Body of pancreas (tissue), 4 donors: ENCODE data around the gene CLIP2. TPM values are rescaled to one million over a fixed set of nuclear protein-coding genes. Genes with fewer than 3 reads are reported as not detected.
"Not testable (repeated sequence)": the region's sequence is repeated elsewhere in the genome, so short reads cannot be mapped to it uniquely, and the experiment has no call there.

Source experiments
- ATAC-seq: fragments of 150-250 bp; one replicate; pipeline ENCODE4 v1.9.1; 2016
- DNase-seq, 4 donors: peaks; one replicate each; pipeline ENCODE4 v3.0.0-alpha.2; 2019
- H3K27ac ChIP-seq, 4 donors: fragments of 200-600 bp; sonication (generic); 1 replicate in 3 of 4; 2 replicates in 1 of 4; pipeline versions ENCODE4 v1.5.1 to v1.6.1; 2016 to 2019; ENCODE audit warnings: mild to moderate bottlenecking in 1 of 4, mixed read lengths in 1 of 4, moderate library complexity in 1 of 4
- H3K27me3 ChIP-seq, 2 donors: fragments of 200-600 bp; sonication (generic); one replicate each; pipeline ENCODE4 v1.6.0; 2016; ENCODE audit warnings: mild to moderate bottlenecking in 1 of 2
- H3K36me3 ChIP-seq, 2 donors: fragments of 200-600 bp; sonication (generic); replicated peaks in 1 of 2; 2 replicates each; pipeline ENCODE4 v1.5.1; 2016; ENCODE audit warnings: low read depth in 2 of 2; ENCODE audit not compliant: insufficient read depth in 1 of 2
- H3K4me1 ChIP-seq: fragments of 200-600 bp; sonication (generic); one replicate; pipeline ENCODE4 v1.6.0; 2016
- H3K4me3 ChIP-seq, 2 donors: fragments of 200-600 bp; sonication (generic); 1 replicate in 1 of 2; 2 replicates in 1 of 2; pipeline ENCODE4 v1.5.1; 2016 to 2019
- H3K9me3 ChIP-seq, 3 donors: fragments of 200-600 bp; sonication (generic); 1 replicate in 2 of 3; 2 replicates in 1 of 3; pipeline ENCODE4 v1.5.1; 2016
- CTCF ChIP-seq, 7 experiments: fragments of 450-650 bp in 4 of 7; fragments of 200-600 bp in 3 of 7; sonication (generic) in 3 of 7; IDR thresholded peaks; one replicate each; pipeline ENCODE4 v1.5.1; 2016 to 2019; ENCODE audit warnings: antibody characterized with exemption in 7 of 7
- POLR2A ChIP-seq, 3 donors: fragments of 450-650 bp; IDR thresholded peaks; one replicate each; pipeline ENCODE4 v1.6.1; 2016; ENCODE audit warnings: antibody characterized with exemption in 3 of 3, mild to moderate bottlenecking in 2 of 3
- WGBS, 2 donors: methylation state at CpG; one replicate each; pipeline ENCODE4 v1.1.5; 2017; 5-methylcytosine and 5-hydroxymethylcytosine counted together
- intact Hi-C: fragments of 100-400 bp; cut with DNase I; formaldehyde crosslinking; loops from one replicate; pipeline ENCODE4 v1.15.1; 2023
- total RNA-seq, 2 donors: library from RNA; depleted of rRNA; stranded (reverse); fragments of >200 nt; gene quantifications; one replicate each; pipeline ENCODE4 v1.1.0, GENCODE V29; 2016

Gene CLIP2
- total RNA-seq, 2 donors from 2014 or later: 31.6 to 120 TPM

GRCh38 chr7:74380720-74381119, 91.5 kb downstream of the CLIP2 start:
- peak in 3 of 4 donors; percentile 35 to 53 (median 37) for DNase-seq
- Histone ChIP-seq H3K4me1 (peaks cover 38% of the 10 kb centered on the region), H3K36me3 (peaks cover 0 to 2% of the 10 kb centered on the region in 2 donors), H3K27me3 (no peaks in the 10 kb centered on the region), H3K4me3 (no peak overlapping the region), H3K27ac (peak overlapping the region in 3 of 4 donors; percentile 53 to 80 (median 74)), H3K9me3 (no peaks in the 10 kb centered on the region)
- WGBS, 2 donors: 52 to 53% methylated on average over 7 of the region's 7 CpGs
- intact Hi-C loops: no loop called here
- TF ChIP-seq CTCF (IDR thresholded peaks at IDR 0.05) (no peak), POLR2A (IDR thresholded peaks at IDR 0.05) (no peak)
- peak; percentile 61 for ATAC-seq

- intact Hi-C loops: not testable (repeated sequence)
- 66 to 78% methylated on average over 4 of the region's 4 CpGs for whole genome bisulfite sequencing, 2 donors
These were observed 94.9 kb downstream of the CLIP2 start for GRCh38 chr7:74384086-74384485.

GRCh38 chr7:74384854-74385253, 95.6 kb downstream of the CLIP2 start:
- ATAC-seq, intact Hi-C loops: not testable (repeated sequence)
- 68 to 79% methylated on average over 8 of the region's 8 CpGs for WGBS, 2 donors

More at GRCh38 chr7:74384086-74384485, 94.9 kb downstream of the CLIP2 start:
- H3K4me1 ChIP-seq: peaks cover 61% of the 10 kb centered on the region
- not testable (repeated sequence) for ATAC-seq, H3K27me3 ChIP-seq, DNase-seq, H3K4me3 ChIP-seq, H3K27ac ChIP-seq, H3K9me3 ChIP-seq, H3K36me3 ChIP-seq

GRCh38 chr7:74387606-74388005, 98.4 kb downstream of the CLIP2 start:
- 26 to 44% methylated on average over 7 to 9 of the region's 9 CpGs for WGBS, 2 donors
- H3K27ac ChIP-seq: peak overlapping the region; percentile 41 to 67 (median 52)
- peaks cover 30% of the 10 kb centered on the region for H3K4me1 ChIP-seq
- no peaks in the 10 kb centered on the region for H3K36me3 ChIP-seq
- peak; percentile 99 for ATAC-seq
- intact Hi-C loops: no loop called here
- H3K4me3 ChIP-seq: no peak overlapping the region
- no peaks in the 10 kb centered on the region for H3K9me3 ChIP-seq
- TF ChIP-seq POLR2A (IDR thresholded peaks at IDR 0.05): no peak
- peak in 1 of 7 experiments; percentile 11 for TF ChIP-seq CTCF (IDR thresholded peaks at IDR 0.05)
- no peaks in the 10 kb centered on the region for H3K27me3 ChIP-seq
- DNase-seq: peak; percentile 87 to 95 (median 92)

More at GRCh38 chr7:74384854-74385253, 95.6 kb downstream of the CLIP2 start:
- H3K4me3 ChIP-seq, H3K27ac ChIP-seq, H3K27me3 ChIP-seq, H3K9me3 ChIP-seq, DNase-seq, H3K36me3 ChIP-seq: not testable (repeated sequence)
- H3K4me1 ChIP-seq: peaks cover 56% of the 10 kb centered on the region

GRCh38 chr7:74388880-74389415, 99.7 kb downstream of the CLIP2 start:
- Histone ChIP-seq H3K27me3 (no peaks in the 10 kb centered on the region), H3K4me1 (peaks cover 29% of the 10 kb centered on the region), H3K9me3 (no peaks in the 10 kb centered on the region), H3K4me3 (no peak overlapping the region), H3K36me3 (no peaks in the 10 kb centered on the region), H3K27ac (peak overlapping the region in 1 of 4 donors; percentile 54)
- 88 to 91% methylated on average over 19 to 21 of the region's 21 CpGs for WGBS, 2 donors
- TF ChIP-seq CTCF (IDR thresholded peaks at IDR 0.05): no peak
- TF ChIP-seq POLR2A (IDR thresholded peaks at IDR 0.05): no peak
- intact Hi-C loops: no loop called here
- DNase-seq (no peak), ATAC-seq (no peak)

GRCh38 chr7:74393722-74394121, 104.5 kb downstream of the CLIP2 start:
- peak overlapping the region in 2 of 4 donors; percentile 33 to 44 for H3K27ac ChIP-seq
- DNase-seq (peak; percentile 58 to 73 (median 60)), ATAC-seq (peak; percentile 80)
- TF ChIP-seq CTCF (IDR thresholded peaks at IDR 0.05): peak in 5 of 7 experiments; percentile 12 to 45 (median 19)
- H3K27me3 ChIP-seq, H3K4me3 ChIP-seq, H3K9me3 ChIP-seq, H3K4me1 ChIP-seq: not testable (repeated sequence)
- intact Hi-C loops: loop anchor here (10.0 kb wide), 1 partner anchor 109 kb away; the partner anchor contains the start of gene CLIP2
- WGBS, 2 donors: 47 to 74% methylated on average over 5 to 6 of the region's 6 CpGs
- peaks cover 0 to 15% of the 10 kb centered on the region in 2 donors for H3K36me3 ChIP-seq
